Ishikawa (cell line): ENCODE measurements around the gene KCNG2.

Experiments used
- EP300 ChIP-seq: IDR thresholded peaks from 2 replicates; pipeline ENCODE4 v1.6.1; 2012; ENCODE audit warnings: borderline replicate concordance
- TAF1 ChIP-seq: IDR thresholded peaks from 2 replicates; pipeline ENCODE4 v1.6.1; 2012; ENCODE audit warnings: low read depth, mild to moderate bottlenecking

- TF ChIP-seq TAF1 (no peak), EP300 (no peak)
These were observed 14.3 kb downstream of the KCNG2 start for GRCh38 chr18:79812052-79812451.
